Heart left ventricle (tissue), 13 donors: ENCODE measurements around the gene SPAG6.
A peak's percentile ranks its signal among the peaks of the same experiment; 100 is the strongest.

ENCODE experiments used
- POLR2A ChIP-seq, 2 donors: fragments of 450-650 bp; IDR thresholded peaks; one replicate each; pipeline ENCODE4 v1.6.1; 2017; ENCODE audit warnings: antibody characterized with exemption in 2 of 2, mild to moderate bottlenecking in 2 of 2, moderate library complexity in 2 of 2
- TF ChIP-seq, protein P1 (sequence below), 12 donors: fragments of 200-600 bp; sonication (generic) in 4 of 12; IDR thresholded peaks; one replicate each; pipeline versions ENCODE4 v1.5.0 to v1.8.0; 2018 to 2022; ENCODE audit warnings: antibody characterized with exemption in 12 of 12, mild to moderate bottlenecking in 5 of 12
- donor health status: ischemic (EF 13 %, LVEDD 7.1; RV severe dilation, severe dysfunction).
- donor health status: DM: no; HTN: yes; CAD: no.
- donor health status: DM: no; HTN: no; CAD: no.
- donor health status: ischemic (EF 25% LVEDD 6.9; RV normal size, moderate dysfunction).
- donor health status: ischemic (EF 25% LVEDD 5.7; RV mildly dilated, moderate dysfunction).
- donor health status: ischemic (EF 35%, LVEDD 5.7; RV mildly dilated, moderate dysfunction).
- donor health status: nonischemic (EF 11% LVEDD 7.7; RV severe dilation, severe dysfunction).
- donor health status: DM: yes; HTN: yes; CAD: no.
- donor health status: PGD.
- donor health status: ischemic (EF 29% LVEDD 5.4; RV normal size, mild dysfunction).
- donor health status: nonischemic (EF 23%, LVEDD 6.1; RV moderate dilation, normal function).

- TF ChIP-seq, protein P1, sequence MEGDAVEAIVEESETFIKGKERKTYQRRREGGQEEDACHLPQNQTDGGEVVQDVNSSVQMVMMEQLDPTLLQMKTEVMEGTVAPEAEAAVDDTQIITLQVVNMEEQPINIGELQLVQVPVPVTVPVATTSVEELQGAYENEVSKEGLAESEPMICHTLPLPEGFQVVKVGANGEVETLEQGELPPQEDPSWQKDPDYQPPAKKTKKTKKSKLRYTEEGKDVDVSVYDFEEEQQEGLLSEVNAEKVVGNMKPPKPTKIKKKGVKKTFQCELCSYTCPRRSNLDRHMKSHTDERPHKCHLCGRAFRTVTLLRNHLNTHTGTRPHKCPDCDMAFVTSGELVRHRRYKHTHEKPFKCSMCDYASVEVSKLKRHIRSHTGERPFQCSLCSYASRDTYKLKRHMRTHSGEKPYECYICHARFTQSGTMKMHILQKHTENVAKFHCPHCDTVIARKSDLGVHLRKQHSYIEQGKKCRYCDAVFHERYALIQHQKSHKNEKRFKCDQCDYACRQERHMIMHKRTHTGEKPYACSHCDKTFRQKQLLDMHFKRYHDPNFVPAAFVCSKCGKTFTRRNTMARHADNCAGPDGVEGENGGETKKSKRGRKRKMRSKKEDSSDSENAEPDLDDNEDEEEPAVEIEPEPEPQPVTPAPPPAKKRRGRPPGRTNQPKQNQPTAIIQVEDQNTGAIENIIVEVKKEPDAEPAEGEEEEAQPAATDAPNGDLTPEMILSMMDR (IDR thresholded peaks at IDR 0.05), result no peak
- TF ChIP-seq POLR2A (IDR thresholded peaks at IDR 0.05), result peak in 1 of 2 donors; percentile 57
Observed at GRCh38 chr10:22340329-22341189, 4.7 kb upstream of the SPAG6 start.
